Right atrium auricular region (tissue), 2 donors: ENCODE measurements around the gene DLG2. TPM values are rescaled to one million over a fixed set of nuclear protein-coding genes. Genes with fewer than 3 reads are reported as not detected.

Experiments
- DNase-seq: peaks from one replicate; pipeline ENCODE4 v3.0.0-alpha.2; 2019; ENCODE audit warnings: low spot score
- H3K27ac ChIP-seq, 2 donors: fragments of 200-600 bp; sonication (generic); 1 replicate in 1 of 2; 2 replicates in 1 of 2; pipeline ENCODE4 v1.5.1; 2016 to 2019
- H3K27me3 ChIP-seq, 2 donors: fragments of 200-600 bp; sonication (generic); one replicate each; pipeline versions ENCODE4 v1.5.1 to v1.6.0; 2017 to 2019
- H3K36me3 ChIP-seq: fragments of 200-600 bp; sonication (generic); one replicate; pipeline ENCODE4 v1.5.1; 2016
- H3K4me1 ChIP-seq, 2 donors: fragments of 200-600 bp; sonication (generic); one replicate each; pipeline versions ENCODE4 v1.5.1 to v1.6.0; 2017 to 2019
- H3K4me3 ChIP-seq, 2 donors: fragments of 200-600 bp; sonication (generic); 1 replicate in 1 of 2; 2 replicates in 1 of 2; pipeline ENCODE4 v1.5.1; 2017 to 2019; ENCODE audit warnings: mild to moderate bottlenecking in 1 of 2, moderate library complexity in 1 of 2
- H3K9me3 ChIP-seq, 2 donors: fragments of 200-600 bp; sonication (generic); one replicate each; pipeline ENCODE4 v1.5.1; 2019
- total RNA-seq, 2 donors: library from RNA; depleted of rRNA; stranded (reverse); fragments of >200 nt; gene quantifications; one replicate each; pipeline ENCODE4 v1.1.0, GENCODE V29; 2016
- TF ChIP-seq, protein P1 (sequence below), 2 donors: fragments of 200-600 bp; sonication (generic); IDR thresholded peaks; one replicate each; pipeline ENCODE4 v1.5.1; 2019; ENCODE audit warnings: antibody characterized with exemption in 2 of 2

DLG2 gene
- total RNA-seq, 2 donors from 2014 or later: 6.6 to 6.7 TPM

DNA sequence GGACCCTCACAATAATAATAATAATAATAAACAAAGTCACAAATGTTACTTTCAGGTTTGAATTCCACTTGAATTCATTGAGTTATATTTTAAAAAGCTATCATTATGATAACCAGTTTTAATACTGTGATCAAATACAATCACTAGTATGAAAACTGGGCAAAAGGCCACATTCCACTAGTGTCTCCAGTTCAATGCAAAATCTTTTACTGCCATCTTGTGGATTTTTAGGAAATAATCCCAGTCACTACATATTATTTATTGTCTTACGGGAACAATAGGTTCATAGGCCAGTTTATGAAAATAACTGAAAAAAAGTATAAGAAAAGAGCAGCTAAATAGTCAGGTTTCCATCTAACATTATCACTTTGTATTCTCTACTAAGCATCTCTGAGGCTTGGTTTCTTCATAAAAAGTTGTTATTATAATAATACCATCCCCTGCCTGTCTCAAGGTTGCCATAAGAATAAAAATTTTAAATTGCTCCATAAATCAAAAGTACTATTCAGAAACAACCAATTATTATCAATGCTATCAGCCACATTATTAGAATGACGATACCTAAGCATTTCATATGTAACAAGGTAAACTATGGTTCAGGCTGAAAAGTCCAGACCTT, 1807.1 kb downstream of the DLG2 start:
- no peaks in the 10 kb centered on the region for H3K4me1 ChIP-seq
- H3K4me3 ChIP-seq: no peak overlapping the region
- TF ChIP-seq, protein P1, sequence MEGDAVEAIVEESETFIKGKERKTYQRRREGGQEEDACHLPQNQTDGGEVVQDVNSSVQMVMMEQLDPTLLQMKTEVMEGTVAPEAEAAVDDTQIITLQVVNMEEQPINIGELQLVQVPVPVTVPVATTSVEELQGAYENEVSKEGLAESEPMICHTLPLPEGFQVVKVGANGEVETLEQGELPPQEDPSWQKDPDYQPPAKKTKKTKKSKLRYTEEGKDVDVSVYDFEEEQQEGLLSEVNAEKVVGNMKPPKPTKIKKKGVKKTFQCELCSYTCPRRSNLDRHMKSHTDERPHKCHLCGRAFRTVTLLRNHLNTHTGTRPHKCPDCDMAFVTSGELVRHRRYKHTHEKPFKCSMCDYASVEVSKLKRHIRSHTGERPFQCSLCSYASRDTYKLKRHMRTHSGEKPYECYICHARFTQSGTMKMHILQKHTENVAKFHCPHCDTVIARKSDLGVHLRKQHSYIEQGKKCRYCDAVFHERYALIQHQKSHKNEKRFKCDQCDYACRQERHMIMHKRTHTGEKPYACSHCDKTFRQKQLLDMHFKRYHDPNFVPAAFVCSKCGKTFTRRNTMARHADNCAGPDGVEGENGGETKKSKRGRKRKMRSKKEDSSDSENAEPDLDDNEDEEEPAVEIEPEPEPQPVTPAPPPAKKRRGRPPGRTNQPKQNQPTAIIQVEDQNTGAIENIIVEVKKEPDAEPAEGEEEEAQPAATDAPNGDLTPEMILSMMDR (IDR thresholded peaks at IDR 0.05): peak; percentile 47 to 75
- H3K36me3 ChIP-seq: no peaks in the 10 kb centered on the region
- DNase-seq: no peak
- no peaks in the 10 kb centered on the region for H3K27me3 ChIP-seq
- H3K9me3 ChIP-seq: no peaks in the 10 kb centered on the region
- no peak overlapping the region for H3K27ac ChIP-seq

DNA sequence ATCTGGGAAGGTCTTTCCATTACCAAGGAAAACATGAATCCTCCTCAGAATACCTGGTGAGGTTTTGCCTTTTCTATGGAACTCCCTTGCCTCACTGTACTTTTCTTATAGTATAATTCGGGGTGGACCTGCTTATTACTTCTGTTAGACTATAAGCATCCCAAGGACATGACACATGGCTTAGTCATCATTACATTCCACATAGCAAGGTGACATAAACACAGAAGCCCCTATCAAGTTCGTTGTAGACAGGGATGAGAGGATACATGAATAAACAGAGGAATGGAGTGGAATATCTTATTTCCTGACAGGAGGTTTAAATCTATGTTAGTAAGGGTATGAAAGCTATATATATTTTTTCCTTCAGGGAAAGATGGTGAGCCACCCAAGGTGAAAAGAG, 1808.8 kb downstream of the DLG2 start:
- Histone ChIP-seq H3K27ac (no peak overlapping the region), H3K4me1 (no peaks in the 10 kb centered on the region), H3K27me3 (no peaks in the 10 kb centered on the region), H3K9me3 (no peaks in the 10 kb centered on the region), H3K4me3 (no peak overlapping the region), H3K36me3 (no peaks in the 10 kb centered on the region)
- DNase-seq: no peak
- TF ChIP-seq, protein P1 (IDR thresholded peaks at IDR 0.05): no peak

DNA sequence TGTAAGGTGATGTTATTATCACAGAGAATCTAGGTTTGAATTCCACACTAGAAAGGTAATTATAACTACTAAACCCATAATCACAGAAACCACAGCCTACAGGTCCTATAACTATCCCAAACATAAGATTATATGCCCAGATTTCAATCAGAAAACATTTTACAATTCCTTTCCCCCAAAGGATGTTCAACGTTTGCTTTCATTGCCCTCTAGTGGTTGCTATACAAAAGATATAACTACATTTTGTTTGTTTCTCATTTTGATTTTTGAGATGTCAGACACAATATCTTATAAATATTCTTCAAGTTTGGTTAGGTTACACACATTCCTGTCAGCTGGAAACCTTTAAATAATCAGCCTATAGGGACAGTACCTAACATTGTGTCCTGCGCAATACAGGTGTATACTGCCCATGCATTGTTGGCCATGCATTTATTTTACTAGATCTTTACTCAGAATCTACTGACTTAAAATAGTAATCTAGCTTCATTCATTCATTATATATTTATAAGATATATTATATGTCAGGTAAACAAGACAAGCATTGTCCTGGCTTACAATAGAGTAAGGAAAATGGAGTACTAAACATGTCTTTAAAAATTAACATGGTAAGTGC, 1810.5 kb downstream of the DLG2 start:
- Histone ChIP-seq H3K27me3 (no peaks in the 10 kb centered on the region), H3K9me3 (no peaks in the 10 kb centered on the region), H3K4me3 (no peak overlapping the region), H3K27ac (no peak overlapping the region), H3K36me3 (no peaks in the 10 kb centered on the region), H3K4me1 (no peaks in the 10 kb centered on the region)
- TF ChIP-seq, protein P1 (IDR thresholded peaks at IDR 0.05): peak in 1 of 2 donors; percentile 66
- DNase-seq: no peak

DNA sequence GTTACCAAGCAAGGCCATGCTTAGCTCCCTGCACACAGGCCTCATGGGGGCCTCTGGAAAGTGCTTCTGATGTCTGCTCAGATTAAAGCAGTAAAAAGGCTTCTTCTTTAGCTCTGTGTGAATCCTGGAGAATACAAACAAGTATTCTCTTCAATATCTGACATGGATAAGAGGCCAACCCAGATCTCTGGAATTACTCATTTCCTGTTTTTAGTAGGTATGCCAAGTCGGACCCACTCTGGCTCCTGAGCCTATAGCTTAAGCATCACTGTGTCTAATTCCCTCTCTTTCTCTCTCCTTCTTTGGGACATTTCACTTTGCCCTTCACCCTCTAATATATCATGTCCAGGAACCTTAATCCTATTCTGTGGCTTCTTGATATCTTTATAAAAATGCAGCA, 1811.4 kb downstream of the DLG2 start:
- TF ChIP-seq, protein P1 (IDR thresholded peaks at IDR 0.05): no peak
- Histone ChIP-seq H3K4me1 (no peaks in the 10 kb centered on the region), H3K4me3 (no peak overlapping the region), H3K27ac (no peak overlapping the region), H3K27me3 (no peaks in the 10 kb centered on the region), H3K36me3 (no peaks in the 10 kb centered on the region), H3K9me3 (no peaks in the 10 kb centered on the region)
- DNase-seq: no peak

DNA sequence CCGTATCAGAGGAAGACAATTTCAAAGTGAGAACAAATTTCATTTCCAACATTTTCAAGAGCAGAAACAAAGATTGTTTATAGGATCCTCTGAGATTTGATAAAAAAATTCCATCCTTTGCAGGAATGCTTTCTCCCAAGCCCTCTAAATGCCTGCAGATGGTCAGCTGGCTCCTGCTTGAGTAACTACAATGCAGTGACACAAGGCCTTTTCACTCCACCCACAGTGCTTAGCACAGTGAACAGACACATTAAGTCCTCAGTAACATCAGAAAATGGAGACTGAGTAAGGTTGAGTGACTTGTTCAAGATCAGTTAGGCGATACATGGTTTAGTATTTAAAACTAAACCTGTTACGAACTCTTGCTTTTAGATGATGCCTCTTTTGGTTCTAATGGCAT, 1813.8 kb downstream of the DLG2 start:
- H3K27ac ChIP-seq: no peak overlapping the region
- H3K36me3 ChIP-seq: no peaks in the 10 kb centered on the region
- H3K27me3 ChIP-seq: no peaks in the 10 kb centered on the region
- no peaks in the 10 kb centered on the region for H3K9me3 ChIP-seq
- TF ChIP-seq, protein P1 (IDR thresholded peaks at IDR 0.05): no peak
- H3K4me1 ChIP-seq: no peaks in the 10 kb centered on the region
- H3K4me3 ChIP-seq: no peak overlapping the region
- DNase-seq: no peak

DNA sequence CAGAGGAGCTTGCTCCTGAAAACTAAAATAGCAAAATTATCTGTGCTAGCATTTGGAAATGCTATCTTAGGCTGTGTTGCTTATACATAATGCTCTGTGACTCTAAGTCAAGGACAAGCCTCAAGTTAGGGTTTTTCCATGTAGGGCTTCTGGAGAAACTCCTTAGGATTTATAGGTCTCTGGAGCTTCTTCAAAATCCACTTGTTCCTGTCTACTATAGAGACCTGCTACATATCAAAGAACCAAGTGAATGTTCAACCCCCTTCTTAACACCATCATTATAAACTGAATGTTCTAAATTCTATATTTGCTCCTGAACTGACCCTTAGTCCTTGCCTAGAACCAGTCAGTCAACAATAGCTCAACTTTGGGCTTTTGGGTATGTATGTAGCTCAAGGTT, 1817.9 kb downstream of the DLG2 start:
- TF ChIP-seq, protein P1 (IDR thresholded peaks at IDR 0.05): no peak
- Histone ChIP-seq H3K36me3 (no peaks in the 10 kb centered on the region), H3K27me3 (no peaks in the 10 kb centered on the region), H3K27ac (no peak overlapping the region), H3K4me1 (no peaks in the 10 kb centered on the region), H3K4me3 (no peak overlapping the region), H3K9me3 (no peaks in the 10 kb centered on the region)
- no peak for DNase-seq
